ENCODE results near the gene JAKMIP1.

- TF ChIP-seq EZH2 (IDR thresholded peaks at IDR 0.05; ENCODE audit: insufficient read depth, poor library complexity, severe bottlenecking) (no peak), EZH2phosphoT487 (IDR thresholded peaks at IDR 0.05; ENCODE audit: insufficient read depth, low read depth) (no peak)
These were observed 128.2 kb downstream of the JAKMIP1 start for GRCh38 chr4:6071959-6072720.

Measured in GM23248 (cell line).